SK-N-MC (cell line): Measurements from ENCODE around the gene SORBS1.

Source experiments
- EZH2 ChIP-seq: fragments of 200-600 bp; sonication (generic); IDR thresholded peaks from one replicate; pipeline ENCODE4 v1.6.1; 2017; ENCODE audit warnings: antibody characterized with exemption
- FOXP2 ChIP-seq: optimal IDR thresholded peaks from 2 replicates; pipeline ENCODE3; 2011; ENCODE audit warnings: mild to moderate bottlenecking, moderate library complexity; ENCODE audit not compliant: insufficient read depth; ENCODE audit errors: extremely low read length, control extremely low read depth
- POLR2AphosphoS5 ChIP-seq: IDR thresholded peaks from 2 replicates; pipeline ENCODE4 v1.6.1; 2012; ENCODE audit warnings: mild to moderate bottlenecking, low read depth, low read length, borderline replicate concordance

DNA sequence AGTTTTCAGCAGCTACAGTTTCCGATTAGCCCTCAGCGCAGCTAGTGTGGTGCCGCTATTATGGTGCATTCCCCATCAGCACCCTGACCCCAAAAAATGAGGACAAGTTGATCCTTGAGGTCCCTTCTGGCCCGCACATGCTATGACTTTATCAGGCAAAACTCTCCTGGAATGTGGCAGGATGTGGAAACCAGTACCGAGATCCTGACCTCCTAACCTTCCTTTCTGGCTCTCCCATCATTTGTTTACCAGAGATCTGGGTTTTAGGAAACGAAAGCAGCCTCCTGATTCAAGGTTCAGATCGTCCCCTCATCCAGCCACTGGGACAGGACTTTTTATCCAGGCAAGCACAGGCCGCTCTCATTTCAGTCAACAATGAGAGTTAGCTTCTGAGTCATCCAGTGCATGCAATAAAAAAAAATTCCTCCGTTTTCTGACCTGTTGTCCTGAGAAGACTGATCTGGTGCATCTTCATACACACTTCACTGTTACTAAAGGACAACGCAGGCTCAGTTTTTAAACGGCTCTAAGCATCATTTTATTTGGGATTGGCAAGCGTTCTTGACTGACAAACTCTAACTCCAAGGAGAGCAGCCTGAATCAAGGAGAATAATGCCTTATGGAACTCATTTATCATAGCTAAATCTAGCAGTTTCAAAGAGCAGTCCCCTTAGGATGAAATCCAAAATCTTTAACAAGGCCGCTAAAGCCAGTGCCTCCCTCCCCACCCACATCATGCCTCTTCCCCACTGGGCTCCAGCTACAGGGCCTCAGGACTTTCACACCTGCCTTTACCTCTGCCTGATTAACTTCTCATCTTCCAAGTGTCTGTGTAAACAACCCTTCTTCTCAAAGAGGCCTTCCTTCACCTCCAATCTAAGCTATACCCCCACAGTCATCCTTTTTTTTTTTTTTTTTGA, 287.5 kb downstream of the SORBS1 start:
- TF ChIP-seq POLR2AphosphoS5: no peak
- no peak for TF ChIP-seq EZH2
- TF ChIP-seq FOXP2: no peak
